DOHH2 (cell line): Measurements from ENCODE around the gene EIF2D.

Experiments used
- EZH2phosphoT487 ChIP-seq: fragments of 200-600 bp; sonication (generic); IDR thresholded peaks from 2 replicates; pipeline ENCODE4 v1.6.1; 2017; ENCODE audit warnings: borderline replicate concordance, mild to moderate bottlenecking, antibody characterized with exemption, low read length, moderate library complexity, mixed read lengths
- TF ChIP-seq, protein P1 (sequence below): fragments of 200-600 bp; sonication (generic); IDR thresholded peaks from one replicate; pipeline ENCODE4 v1.5.1; 2014; ENCODE audit warnings: antibody characterized with exemption, mild to moderate bottlenecking, low read depth, low read length; ENCODE audit not compliant: poor library complexity, severe bottlenecking

DNA sequence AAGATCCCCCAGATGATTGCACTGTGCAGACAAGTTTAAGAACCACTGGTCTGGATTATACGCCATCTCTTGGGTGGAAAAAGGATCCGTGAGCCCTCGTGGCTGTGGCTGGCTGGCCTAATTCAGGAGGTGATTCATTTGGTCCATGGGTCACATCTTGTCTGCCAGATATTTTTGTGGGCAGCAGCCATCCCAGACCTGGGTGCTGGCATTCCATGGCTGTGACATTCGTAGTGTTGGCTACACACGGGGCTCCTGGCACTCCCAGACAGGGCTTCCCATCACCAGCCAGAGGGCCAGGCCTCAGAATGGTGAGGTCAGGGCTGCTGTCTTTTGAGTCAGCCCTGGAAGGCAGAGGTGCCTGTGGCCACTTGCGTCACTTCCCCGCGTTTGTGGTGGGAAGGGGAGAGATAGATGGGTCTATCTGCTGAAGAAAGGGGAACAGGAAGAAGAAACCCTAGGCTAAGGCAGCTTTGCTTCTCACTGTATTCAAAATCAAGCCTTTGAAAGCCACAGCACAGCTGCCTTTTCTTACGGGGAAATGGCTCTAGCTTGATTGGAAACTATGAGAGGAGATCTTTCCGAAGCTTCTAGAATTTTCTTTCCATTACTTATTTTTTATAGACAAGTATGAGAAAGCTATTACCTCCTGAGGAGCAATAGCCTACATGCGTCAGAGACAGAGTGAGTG is 32.4 kb downstream of the EIF2D start:
- TF ChIP-seq, protein P1, sequence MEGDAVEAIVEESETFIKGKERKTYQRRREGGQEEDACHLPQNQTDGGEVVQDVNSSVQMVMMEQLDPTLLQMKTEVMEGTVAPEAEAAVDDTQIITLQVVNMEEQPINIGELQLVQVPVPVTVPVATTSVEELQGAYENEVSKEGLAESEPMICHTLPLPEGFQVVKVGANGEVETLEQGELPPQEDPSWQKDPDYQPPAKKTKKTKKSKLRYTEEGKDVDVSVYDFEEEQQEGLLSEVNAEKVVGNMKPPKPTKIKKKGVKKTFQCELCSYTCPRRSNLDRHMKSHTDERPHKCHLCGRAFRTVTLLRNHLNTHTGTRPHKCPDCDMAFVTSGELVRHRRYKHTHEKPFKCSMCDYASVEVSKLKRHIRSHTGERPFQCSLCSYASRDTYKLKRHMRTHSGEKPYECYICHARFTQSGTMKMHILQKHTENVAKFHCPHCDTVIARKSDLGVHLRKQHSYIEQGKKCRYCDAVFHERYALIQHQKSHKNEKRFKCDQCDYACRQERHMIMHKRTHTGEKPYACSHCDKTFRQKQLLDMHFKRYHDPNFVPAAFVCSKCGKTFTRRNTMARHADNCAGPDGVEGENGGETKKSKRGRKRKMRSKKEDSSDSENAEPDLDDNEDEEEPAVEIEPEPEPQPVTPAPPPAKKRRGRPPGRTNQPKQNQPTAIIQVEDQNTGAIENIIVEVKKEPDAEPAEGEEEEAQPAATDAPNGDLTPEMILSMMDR, result no peak
- no peak for TF ChIP-seq EZH2phosphoT487
